CD4-positive, alpha-beta T cell treated with Interleukin-17A for 1 hour (primary cell): Measurements from ENCODE around the gene ALPK1.
A peak's percentile ranks its signal among the peaks of the same experiment; 100 is the strongest.
"Not testable (repeated sequence)": the region's sequence is repeated elsewhere in the genome, so short reads cannot be mapped to it uniquely, and the experiment has no call there.

Experiments
- DNase-seq: peaks from one replicate; pipeline ENCODE4 v3.0.0-alpha.2; 2020

ALPK1 gene

DNA sequence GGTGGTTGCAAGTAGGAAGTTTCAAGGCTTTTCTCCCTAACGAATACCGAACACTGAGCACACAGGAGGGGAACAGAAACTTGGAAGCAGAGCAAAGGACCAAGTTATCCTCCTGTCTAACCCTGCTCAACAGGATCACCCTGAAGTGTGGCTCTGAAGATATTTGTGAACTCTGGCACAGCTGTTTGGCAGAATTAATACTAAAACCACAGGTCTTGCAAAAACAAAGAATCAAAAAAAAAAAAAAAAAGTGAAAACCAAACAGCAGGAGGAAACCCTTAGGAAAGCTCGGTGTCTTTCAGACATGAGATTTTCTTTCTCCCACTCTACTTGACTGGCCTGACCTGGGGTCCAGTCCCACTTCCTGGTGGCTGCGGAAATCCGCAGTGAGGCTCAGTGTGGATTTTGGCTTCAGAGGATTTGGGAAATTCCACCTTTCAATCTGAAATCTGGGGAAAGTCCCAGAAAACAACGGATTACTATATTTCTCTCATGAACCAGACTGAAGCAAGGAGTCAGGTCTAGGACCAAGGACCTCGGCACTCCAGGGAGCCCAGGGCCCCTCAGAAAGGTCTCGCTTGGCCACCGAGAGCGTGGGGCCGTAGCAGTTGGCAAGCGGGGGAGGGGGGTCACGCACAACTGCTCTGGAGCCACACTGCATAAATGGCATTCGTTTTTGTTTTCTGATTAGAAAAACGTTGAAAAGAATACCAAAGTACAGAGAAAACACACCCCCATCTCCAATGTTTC is 12.3 kb upstream of the ALPK1 start:
- DNase-seq: peak; percentile 58

DNA sequence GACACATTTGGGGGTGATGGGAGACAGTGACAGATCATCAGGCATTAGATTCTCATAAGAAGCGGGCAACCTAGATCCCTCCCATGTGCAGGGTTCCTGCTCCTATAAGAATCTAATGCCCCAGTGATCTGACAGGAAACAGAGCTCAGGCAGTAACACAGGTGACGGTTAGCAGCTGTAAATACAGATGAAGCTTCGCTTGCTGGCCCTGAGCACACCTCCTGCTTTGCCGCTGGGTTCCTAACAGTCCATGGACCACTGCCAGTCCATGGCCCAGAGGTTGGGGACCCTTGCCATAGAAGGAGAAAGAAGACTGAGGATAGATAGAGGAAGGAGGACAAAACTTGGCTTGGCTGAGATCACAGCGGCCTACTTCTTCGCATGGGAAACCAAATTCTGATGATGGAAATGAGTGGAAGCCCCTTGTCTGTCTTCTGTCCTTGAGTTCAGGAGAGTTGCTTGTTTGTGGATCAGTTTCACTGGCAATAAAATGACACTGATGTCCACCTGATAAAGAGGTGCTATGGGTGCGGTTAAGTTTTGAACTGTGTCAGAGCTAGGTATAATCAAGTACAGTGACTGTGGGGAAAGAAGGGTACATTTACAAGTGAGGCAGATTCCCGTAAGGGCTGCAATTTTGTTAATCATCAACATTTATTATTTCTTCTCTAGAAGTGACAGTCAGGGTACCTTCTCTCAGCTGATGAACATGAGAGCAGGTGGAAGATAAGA is 9.7 kb upstream of the ALPK1 start:
- DNase-seq: peak; percentile 57

DNA sequence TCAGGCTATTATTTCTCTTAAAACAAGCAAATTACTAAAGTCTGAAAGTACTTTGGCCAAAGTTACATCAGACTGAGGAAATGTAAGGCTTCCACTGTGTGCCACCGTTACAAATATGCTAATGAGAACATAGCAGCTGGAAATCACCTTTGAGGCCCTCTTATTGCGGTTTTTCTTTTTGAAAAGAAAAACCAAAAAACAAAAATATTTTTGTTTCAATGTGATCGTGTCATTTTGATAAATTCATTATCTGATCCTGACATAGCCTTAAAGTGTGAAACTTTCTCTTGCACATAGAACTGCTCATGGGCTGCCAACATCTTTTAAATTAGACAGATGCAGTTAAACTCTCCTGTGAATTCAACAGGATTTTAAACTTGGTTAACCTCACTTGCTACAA is 8.7 kb upstream of the ALPK1 start:
- peak; percentile 80 for DNase-seq

DNA sequence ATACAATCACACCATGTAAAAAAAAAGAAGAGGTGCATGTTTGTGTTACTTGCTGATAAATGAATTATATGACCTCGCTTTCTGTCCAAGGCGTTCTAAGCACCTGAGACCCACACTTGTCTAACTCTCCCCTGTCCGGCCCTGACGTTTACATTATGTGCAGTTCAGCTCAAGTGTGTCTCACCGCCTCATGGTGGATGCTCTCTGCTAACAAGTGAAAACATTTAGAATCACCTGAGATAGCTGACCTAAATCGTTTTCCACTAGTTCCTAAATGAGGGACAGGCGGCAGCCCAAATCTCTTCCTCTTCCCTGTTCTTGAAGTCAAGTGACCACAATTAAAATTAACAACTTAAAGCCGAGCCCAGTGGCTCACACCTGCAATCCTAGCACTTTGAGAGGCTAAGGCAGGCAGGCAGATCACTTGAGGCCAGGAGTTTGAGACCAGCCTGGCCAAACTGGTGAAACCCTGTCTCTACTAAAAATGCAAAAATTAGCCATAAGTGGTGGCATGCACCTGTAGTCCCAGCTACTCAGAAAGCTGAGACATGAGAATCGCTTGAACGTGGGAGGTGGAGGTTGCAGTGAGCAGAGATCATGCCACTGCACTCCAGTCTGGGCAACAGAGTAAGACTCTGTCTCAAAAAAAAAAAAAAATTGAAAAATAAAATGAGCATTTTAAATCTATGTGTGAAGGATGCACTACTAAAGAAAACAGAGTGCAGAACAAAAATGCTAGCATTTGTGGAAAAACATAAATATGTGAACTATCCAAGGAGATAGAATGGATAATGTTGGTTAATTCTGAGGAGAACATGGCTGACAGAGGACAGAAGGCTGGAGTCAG is 7.5 kb upstream of the ALPK1 start:
- no peak for DNase-seq

DNA sequence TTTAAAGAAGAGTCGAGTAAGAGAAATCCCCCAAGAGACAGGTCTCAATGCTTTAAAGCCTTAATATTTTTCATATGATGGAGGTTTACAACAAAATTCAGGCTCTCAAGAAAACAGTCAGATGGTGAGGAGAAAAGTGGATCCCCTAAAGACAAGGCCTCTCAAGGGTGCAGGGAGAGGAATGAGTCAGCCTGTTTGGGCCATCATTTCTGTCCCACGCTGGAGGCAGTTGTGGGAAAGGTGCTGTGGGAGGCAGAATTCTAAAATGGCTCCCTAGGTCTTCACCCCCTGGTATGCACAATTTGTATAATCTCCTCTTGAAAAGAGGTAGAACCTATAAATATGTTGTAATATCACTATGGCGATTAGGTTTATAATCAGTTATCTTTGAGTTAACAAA is 6.8 kb upstream of the ALPK1 start:
- DNase-seq: no peak

DNA sequence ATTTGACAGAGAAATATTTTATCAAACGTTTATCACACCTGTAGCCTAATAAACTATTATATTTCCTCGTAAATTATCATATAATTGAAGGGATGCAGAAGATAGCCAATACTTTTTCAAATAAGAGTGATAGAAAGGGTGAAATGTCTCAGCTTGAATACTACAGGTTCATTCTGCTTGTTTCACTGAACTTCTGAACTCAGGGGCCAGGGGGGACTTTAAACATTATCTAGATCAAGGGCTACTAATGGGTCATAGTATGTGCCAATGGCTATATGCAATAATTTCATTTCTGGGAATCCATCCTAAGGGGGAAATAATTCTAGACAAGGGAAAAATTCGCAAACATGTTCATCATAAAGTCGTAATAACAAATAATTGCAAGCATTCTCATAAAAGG is 2.6 kb downstream of the ALPK1 start:
- no peak for DNase-seq

DNA sequence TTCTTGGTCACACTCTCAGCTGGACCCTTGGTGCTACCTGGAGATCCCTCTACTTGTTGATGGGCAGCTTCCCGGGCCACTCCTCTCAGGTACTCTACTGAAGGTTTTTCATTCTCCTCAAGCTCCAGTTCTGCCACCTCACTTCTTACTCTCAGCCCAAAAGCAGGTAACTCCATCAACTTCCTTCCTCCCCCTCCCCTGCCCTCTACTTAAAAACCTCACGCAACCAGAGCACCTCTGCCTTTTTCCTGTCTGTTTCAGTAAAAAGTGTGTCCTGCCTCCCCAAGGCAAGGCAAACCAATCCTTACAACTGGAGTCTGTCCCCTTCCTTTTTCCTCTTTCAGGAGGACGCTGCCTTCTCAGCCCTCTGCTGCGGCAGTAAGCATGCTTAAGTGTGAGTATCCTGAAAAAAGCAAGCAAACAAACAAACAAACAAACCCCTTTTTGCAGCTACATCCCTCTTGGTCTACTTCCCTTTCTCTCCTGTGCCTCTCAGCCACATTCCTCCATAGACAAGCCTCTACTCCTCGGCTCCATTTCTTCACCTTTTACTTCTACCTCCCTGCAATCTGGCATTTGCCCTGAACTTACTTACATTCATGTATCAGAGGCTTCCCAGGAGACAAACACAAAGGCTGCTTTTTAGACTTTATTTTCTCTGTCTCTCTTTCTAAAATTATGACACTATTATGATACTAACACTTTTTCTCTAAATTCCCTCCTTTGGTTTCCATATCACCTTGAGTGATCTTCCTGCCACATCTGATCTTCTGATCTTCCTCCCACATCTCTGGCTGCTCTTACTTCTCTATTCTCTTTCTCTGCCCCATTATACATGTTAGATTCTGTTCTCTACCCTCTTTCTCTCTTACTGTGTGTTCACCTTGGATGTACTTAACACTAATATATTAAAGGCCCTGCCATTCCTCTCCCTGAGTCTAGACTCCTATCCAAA is 5.4 kb downstream of the ALPK1 start:
- DNase-seq: peak; percentile 47

DNA sequence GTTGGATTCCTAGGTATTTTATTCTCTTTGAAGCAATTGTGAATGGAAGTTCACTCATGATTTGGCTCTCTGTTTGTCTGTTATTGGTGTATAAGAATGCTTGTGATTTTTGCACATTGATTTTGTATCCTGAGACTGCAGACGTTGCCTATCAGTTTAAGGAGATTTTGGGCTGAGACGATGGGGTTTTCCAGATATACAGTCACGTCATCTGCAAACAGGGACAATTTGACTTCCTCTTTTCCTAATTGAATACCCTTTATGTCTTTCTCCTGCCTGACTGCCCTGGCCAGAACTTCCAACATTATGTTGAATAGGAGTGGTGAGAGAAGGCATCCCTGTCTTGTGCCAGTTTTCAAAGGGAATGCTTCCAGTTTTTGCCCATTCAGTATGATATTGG is 8.3 kb downstream of the ALPK1 start:
- not testable (repeated sequence) for DNase-seq

DNA sequence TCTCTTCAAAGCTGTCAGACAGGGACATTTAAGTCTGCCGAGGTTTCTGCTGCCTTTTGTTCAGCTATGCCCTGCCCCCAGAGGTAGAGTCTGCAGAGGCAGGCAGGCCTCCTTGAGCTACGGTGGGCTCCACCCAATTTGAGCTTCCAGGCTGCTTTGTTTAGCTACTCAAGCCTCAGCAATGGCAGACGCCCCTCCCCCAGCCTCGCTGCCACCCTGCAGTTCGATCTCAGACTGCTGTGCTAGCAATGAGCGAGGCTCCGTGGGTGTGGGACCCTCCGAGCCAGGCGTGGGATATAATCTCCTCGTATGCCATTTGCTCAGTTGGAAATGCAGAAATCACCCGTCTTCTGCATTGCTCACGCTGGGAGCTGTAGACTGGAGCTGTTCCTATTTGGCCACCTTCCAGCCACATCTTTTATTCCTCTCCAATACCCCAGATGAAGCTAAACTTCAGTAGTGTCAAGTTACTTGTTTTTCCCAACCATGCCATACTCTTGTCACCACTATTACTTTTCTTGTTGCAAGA is 12.2 kb downstream of the ALPK1 start:
- not testable (repeated sequence) for DNase-seq

DNA sequence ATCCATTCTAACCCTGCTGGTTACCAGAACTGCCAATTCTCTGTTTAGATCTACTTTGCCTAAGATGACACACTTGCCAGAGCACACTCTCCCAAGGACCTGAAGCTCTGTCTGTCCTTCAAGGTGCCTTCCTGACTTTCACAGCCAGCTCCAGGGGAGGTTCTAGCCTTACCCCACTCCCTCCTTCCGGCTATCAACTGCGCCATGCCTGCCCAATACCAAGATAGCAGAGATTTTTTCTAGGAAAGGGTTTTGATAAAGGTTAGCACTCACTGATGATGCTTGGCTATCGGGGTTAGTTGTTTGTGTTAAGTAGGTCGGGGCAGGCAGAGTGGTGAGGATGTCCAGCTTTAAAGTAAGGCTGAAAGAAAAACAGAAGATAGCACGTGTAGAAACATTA is 14.3 kb downstream of the ALPK1 start:
- no peak for DNase-seq

DNA sequence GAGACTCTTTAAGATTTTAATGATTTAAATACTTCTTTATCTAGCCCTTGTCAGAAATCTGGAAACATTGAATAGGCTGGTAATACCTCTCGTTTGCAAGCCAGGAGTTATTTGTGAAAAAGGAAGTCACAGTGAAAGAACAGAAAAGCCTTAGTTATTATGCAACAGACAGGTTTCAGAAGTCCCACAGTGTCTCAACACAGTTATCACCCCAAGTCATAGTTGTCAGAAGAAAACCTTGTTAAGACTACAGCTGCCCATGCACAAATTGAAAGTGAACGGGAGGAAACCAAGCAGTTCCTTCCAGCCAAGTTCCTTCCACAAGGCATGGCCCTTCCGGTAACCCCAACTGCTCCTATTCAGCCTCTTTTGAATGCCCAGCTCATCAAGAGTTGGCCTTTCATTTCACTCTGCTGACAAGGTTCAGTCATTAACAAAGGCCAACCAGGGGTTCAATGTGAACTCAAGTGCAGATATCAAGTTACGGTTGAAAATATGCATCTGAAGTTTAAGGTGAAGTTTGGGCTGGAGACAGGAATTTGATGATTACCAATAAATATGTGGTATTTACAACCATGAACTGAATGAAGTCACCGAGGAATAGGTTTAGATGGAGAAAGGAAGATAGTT is 15.6 kb downstream of the ALPK1 start:
- DNase-seq: no peak

DNA sequence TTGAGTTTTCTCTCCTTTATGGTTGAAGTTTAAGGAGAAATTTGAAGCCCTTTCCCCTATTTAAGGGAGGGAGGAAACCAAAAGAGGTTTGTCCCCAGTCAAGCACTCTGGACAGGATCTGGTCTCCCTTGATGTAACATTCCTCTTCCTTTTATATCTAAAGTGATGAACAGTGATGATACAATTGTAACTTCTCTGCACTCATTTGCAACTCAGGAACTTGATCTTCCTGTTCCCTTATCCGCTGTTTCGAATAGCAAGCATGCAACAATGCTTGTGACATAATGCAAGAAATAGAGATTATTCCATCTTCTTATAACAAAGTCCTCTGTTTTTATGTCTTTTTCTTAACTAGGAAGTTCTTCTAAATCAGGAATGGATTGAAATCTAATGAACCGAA is 18.3 kb downstream of the ALPK1 start:
- DNase-seq: no peak

DNA sequence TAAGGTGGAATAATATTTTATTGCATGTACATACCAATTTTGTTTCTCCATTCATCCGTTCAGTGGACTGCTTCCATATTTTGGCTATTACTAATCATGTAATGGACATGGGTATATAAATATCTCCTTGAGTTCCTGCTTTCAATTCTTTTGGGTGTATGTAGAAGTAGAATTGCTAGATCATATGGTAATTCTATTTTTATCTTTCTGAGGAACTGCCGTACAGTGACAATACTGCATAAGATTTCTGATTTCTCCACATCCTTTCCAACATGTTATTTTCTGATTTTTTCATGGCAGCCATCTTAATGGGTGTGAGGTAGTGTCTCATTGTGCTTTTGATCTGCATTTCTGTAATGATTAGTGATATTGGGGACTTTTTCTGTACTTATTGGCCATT is 19.2 kb downstream of the ALPK1 start:
- DNase-seq: no peak

DNA sequence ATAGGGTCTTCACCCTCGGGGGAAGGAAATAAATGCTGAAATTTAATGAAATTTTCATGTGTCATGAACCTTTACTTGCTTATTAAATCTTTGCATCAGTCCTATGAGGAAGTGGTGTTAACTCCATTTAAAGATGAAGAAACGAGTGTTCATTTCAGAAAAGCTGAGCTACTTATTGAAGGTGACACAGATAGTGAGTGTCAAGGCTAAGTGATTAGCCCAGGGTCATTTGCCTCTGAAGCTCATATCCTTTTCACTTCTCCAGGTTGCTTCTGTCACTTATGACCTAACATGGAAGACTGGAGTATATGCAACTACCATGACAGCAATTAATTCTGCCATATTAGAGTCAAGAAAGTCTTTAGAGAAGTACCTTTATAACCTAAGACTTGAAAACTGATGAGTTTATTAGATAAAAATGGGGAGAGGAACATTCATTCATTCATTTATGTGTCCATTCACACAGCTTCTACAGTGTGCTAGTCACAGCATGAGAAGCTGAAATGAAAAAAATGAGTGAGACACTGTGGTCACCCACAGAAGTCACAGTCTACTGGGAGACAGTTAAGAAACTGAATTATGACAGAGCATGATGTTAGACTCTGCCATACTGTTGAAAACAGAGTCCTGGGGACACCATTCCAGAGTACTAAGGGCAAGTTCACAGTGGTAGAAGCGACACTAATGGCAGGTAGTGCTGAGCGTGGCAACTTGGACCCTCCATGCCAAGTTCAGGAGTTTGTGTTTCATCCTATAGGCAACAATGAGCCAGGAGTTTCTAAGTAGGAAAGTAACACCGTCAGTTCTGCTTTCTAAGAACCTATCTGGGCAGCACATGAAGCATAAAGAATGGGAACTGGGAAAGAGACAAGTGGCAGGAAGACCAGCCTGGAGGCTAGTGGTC is 21.3 kb downstream of the ALPK1 start:
- DNase-seq: no peak

DNA sequence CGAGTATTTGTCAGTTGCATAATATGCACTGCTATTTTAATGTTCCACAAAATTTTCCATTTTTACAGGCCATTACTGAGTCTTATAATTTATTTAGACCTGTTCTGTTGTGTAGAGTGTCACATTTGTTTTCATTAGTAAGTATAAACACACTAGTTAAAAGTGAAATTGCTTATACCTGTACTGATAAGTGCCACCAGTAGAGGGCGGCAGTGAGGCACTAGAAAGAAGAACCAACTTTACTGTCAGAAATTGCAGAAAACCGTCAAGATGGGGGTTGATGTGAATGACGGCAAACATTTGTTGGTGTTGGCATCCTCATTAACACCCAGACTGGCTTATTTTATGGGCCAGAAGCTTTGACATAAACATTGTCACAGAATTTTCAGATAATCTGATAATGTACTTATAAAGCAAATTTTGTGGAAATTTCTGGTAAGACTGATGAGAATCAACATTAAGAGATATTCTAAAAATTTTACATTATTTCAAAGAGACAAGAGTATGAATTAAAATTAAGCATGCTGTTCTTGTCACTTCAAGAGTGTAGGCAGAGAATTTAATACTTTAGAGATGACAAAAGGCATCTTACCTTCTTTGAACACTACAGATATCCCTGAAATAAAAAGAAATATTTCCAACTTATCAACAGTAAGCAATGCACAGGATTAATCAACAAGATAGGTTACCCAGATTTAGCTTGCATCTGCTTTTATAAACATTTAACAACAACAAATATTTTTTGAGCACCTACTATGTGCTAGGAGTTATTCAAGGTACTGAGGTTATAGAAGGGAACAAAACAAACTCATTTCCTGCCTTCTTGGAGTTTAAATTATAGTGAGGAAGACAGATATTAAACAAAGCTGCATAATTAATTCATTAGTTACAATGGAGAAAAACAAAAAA is 24.9 kb downstream of the ALPK1 start:
- DNase-seq: peak; percentile 83

DNA sequence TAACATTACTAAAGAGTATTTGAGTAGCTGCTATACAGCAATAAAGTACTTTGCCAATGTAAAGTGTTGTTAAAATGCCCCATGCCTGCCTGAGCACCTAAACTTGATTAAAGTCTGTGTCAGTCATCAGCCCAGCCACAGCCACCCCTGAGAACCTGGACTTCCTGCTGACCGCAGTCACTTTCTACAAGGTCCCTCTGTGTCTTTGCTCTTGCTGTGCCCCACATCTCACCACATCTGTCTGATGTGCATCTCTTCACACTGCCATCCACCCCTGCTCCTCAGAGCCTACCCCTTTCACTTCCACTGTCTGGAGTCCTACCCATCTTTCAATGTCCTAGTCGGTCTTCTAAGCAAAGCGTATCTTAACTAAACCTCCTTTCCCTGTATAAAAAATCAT is 25.7 kb downstream of the ALPK1 start:
- no peak for DNase-seq

DNA sequence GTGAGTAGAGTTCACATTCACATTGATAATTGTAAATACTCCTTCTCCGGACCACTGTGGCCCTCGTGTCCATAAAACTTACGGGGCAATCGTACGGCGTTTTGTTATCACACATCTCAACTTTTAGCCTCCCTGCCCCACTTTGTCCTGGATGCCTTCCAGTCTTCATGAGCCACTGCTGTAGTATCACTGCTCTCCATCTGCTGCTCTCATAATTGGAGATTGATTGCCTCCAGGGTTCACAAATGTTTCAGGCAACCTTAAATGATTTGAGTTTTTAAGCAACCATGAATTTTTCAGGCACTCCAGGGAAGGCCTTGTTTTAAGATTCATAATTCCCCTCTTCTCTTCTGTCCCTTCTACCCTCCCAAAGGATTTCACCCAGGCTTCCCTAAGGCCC is 28.4 kb downstream of the ALPK1 start:
- DNase-seq: no peak

DNA sequence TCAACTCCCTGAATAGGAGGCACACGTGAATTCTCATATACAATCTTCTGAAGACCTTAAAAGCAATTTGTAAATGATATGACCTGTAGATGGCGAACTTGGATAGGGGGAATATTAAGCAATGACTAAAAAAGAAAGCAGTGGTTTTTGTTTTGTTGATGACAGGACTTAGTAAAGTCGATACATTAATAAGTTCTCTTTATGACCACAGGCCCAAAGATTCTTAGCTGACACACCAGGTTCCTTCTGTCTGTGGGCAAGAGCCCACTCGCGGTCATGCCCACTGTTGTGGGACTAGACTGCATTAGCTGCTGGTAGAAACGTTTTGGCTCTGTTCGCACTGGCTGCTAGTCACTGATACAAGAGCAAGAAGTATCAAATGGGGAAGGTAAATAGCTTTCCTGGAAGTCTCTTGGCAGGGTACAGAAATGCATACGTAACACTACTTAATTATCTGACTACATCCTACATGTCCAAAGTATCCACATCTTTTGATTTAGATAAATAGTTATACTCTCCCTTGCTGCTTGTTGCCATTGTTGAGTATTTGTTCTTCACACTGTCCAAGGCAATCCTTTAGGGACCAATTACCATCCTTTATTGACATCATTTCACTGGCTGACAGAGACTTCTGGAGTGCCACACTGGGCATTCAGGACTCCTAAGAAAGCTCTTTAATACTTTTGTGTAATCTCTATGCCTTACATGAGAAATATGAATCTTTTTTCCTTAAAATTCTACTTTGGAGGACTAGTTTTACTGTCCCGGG is 31.0 kb downstream of the ALPK1 start:
- DNase-seq: peak; percentile 66

DNA sequence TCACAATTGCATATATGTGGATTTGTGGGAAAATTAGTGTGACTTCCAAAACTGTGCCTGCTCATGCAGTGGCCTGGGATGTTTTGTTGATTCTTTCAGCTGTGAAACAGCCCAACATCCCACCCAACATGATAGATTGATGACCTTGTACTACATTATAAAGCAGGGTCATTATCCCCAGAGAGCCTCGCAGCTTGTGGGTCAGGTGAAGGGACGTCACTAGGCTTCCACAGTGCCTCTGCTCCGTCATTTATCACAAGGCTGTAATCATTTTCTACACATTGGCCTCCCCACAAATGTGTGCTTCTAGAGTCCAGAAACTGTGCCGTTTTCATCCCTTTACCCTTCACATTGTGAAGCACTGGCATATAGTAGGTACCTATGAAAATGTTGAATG is 31.6 kb downstream of the ALPK1 start:
- no peak for DNase-seq
